Activated CD8-positive, alpha-beta T cell treated with anti-CD3 and anti-CD28 coated beads, Interleukin-2, amount 10 ng/mL, durations not matched to agents 7 days and 5 days (primary cell): ENCODE data around the gene KCTD5. TPM values are rescaled to one million over a fixed set of nuclear protein-coding genes. Genes with fewer than 3 reads are reported as not detected.
A peak's percentile ranks its signal among the peaks of the same experiment; 100 is the strongest.

Experiments used
- ATAC-seq: fragments of 150-1000 bp; cut with Tn5 transposase; one replicate; pipeline ENCODE4 v1.10.0; 2021; ENCODE audit warnings: moderate library complexity
- CTCF ChIA-PET: fragments of 350-600 bp; sonication (Branson Sonifier 250); formaldehyde crosslinking; loops from one replicate; lab custom pipeline; 2021; ENCODE audit warnings: antibody characterized with exemption; lab: Charles Lee
- POLR2A ChIA-PET: fragments of 350-600 bp; sonication (Branson Sonifier 250); formaldehyde crosslinking; loops from one replicate; lab custom pipeline; 2021; ENCODE audit warnings: antibody characterized with exemption; lab: Charles Lee
- DNase-seq: peaks from one replicate; pipeline ENCODE4 v3.0.0-alpha.2; 2020
- H3K27ac Mint-ChIP-seq: one replicate; pipeline ENCODE4 v1.8.0; 2021; ENCODE audit warnings: mild to moderate bottlenecking, mixed read lengths
- H3K27me3 Mint-ChIP-seq: one replicate; pipeline ENCODE4 v1.8.0; 2021; ENCODE audit warnings: low read depth, mixed read lengths
- H3K36me3 Mint-ChIP-seq: one replicate; pipeline ENCODE4 v1.8.0; 2021; ENCODE audit warnings: low read depth, mixed read lengths
- H3K4me1 Mint-ChIP-seq: one replicate; pipeline ENCODE4 v1.8.0; 2021; ENCODE audit warnings: low read depth, mixed read lengths
- H3K4me3 Mint-ChIP-seq: one replicate; pipeline ENCODE4 v1.8.0; 2021; ENCODE audit warnings: mild to moderate bottlenecking, mixed read lengths
- H3K9me3 Mint-ChIP-seq: one replicate; pipeline ENCODE4 v1.8.0; 2022; ENCODE audit warnings: mixed read lengths; ENCODE audit not compliant: insufficient read depth
- total RNA-seq, 2 experiments: library from RNA; stranded (reverse); gene quantifications; one replicate each; pipeline ENCODE4 v1.2.3, GENCODE V29; 2021

Gene KCTD5
- total RNA-seq, 2 experiments from 2014 or later, result 33.2 to 35.9 TPM

- peaks cover 66% of the 10 kb centered on the region for H3K4me1 Mint-ChIP-seq
- H3K36me3 Mint-ChIP-seq, result peaks cover 61% of the 10 kb centered on the region
- H3K27ac Mint-ChIP-seq, result peak overlapping the region; percentile 99
- no peaks in the 10 kb centered on the region for H3K9me3 Mint-ChIP-seq
- ChIA-PET CTCF (interaction anchor here (0.9 to 1.3 kb wide), 2 partner anchors 22 to 130 kb away, joined by 3 to 4 read pairs; partner anchors contain the start of gene FLYWCH2), POLR2A (interaction anchor here (0.6 to 5.8 kb wide), 10 partner anchors 10 to 397 kb away, joined by 3 to 60 read pairs (median 4); partner anchors contain the start of genes AMDHD2, ELOB and KCTD5)
- DNase-seq (peak; percentile 74), ATAC-seq (peak; percentile 48)
- no peaks in the 10 kb centered on the region for H3K27me3 Mint-ChIP-seq
- peak overlapping the region; percentile 95 for H3K4me3 Mint-ChIP-seq
Observed at GRCh38 chr16:2752850-2753732, 70.8 kb downstream of the KCTD5 start.

GRCh38 chr16:2753733-2754020, 71.4 kb downstream of the KCTD5 start:
- peaks cover 67% of the 10 kb centered on the region for H3K4me1 Mint-ChIP-seq
- POLR2A ChIA-PET, result interaction anchor here (1.3 to 5.8 kb wide), 5 partner anchors 9 to 71 kb away, joined by 4 to 60 read pairs (median 9); partner anchors contain the start of genes ELOB and KCTD5
- peaks cover 67% of the 10 kb centered on the region for H3K36me3 Mint-ChIP-seq
- peak overlapping the region; percentile 63 for H3K27ac Mint-ChIP-seq
- DNase-seq (no peak), ATAC-seq (no peak)
- no peaks in the 10 kb centered on the region for H3K9me3 Mint-ChIP-seq
- peak overlapping the region; percentile 95 for H3K4me3 Mint-ChIP-seq
- no peaks in the 10 kb centered on the region for H3K27me3 Mint-ChIP-seq
- CTCF ChIA-PET, result interaction anchor here (0.7 to 1.3 kb wide), 3 partner anchors 21 to 129 kb away, joined by 3 to 4 read pairs (median 3); partner anchors contain the start of gene FLYWCH2

GRCh38 chr16:2755158-2755557, 72.8 kb downstream of the KCTD5 start:
- Mint-ChIP-seq H3K36me3 (peaks cover 76% of the 10 kb centered on the region), H3K4me3 (peak overlapping the region; percentile 95), H3K27ac (peak overlapping the region; percentile 63), H3K9me3 (no peaks in the 10 kb centered on the region), H3K27me3 (no peaks in the 10 kb centered on the region), H3K4me1 (peaks cover 63% of the 10 kb centered on the region)
- no peak for DNase-seq
- ChIA-PET POLR2A (interaction anchor here (1.3 to 5.8 kb wide), 2 partner anchors 13 to 20 kb away, joined by 4 to 60 read pairs; partner anchors contain the start of gene ELOB), CTCF (no interaction called here)
- ATAC-seq, result no peak

GRCh38 chr16:2756288-2757015, 74.1 kb downstream of the KCTD5 start:
- peaks cover 50% of the 10 kb centered on the region for H3K4me1 Mint-ChIP-seq
- ChIA-PET POLR2A (interaction anchor here (0.9 to 1.0 kb wide), 2 partner anchors 11 to 22 kb away, joined by 3 read pairs; no protein-coding TSS in a partner anchor), CTCF (interaction anchor here (1.0 kb wide), 1 partner anchor 9 kb away, joined by 4 read pairs; no protein-coding TSS in a partner anchor)

GRCh38 chr16:2757344-2757743, 75.0 kb downstream of the KCTD5 start:
- Mint-ChIP-seq H3K36me3 (peaks cover 89% of the 10 kb centered on the region), H3K4me1 (peaks cover 43% of the 10 kb centered on the region), H3K4me3 (no peak overlapping the region), H3K9me3 (no peaks in the 10 kb centered on the region), H3K27me3 (no peaks in the 10 kb centered on the region), H3K27ac (no peak overlapping the region)
- CTCF ChIA-PET, result interaction anchor here (0.9 to 1.0 kb wide), 2 partner anchors 8 to 9 kb away, joined by 3 to 4 read pairs; no protein-coding TSS in a partner anchor
- POLR2A ChIA-PET, result interaction anchor here (1.0 kb wide), 1 partner anchor 21 kb away, joined by 3 read pairs; no protein-coding TSS in a partner anchor
- DNase-seq (no peak), ATAC-seq (no peak)

More at GRCh38 chr16:2756288-2757015, 74.1 kb downstream of the KCTD5 start:
- Mint-ChIP-seq H3K36me3 (peaks cover 84% of the 10 kb centered on the region), H3K27ac (peak overlapping the region; percentile 13), H3K9me3 (no peaks in the 10 kb centered on the region), H3K4me3 (no peak overlapping the region), H3K27me3 (no peaks in the 10 kb centered on the region)
- ATAC-seq (no peak), DNase-seq (no peak)

Other genes with a start within 250 kb of the KCTD5 start
- 10 to 100 TPM; 21.6 to 32.9 TPM for gene TEDC2, start 222.4 kb upstream of the KCTD5 start, total RNA-seq
- under 1 TPM in 1 of 2 experiments, not detected in 1; 0.10 TPM for gene NTN3, start 211.2 kb upstream of the KCTD5 start, total RNA-seq
- 10 to 100 TPM; 21.1 to 22.4 TPM for gene TBC1D24, start 207.4 kb upstream of the KCTD5 start, total RNA-seq
- gene ATP6V0C, start 168.6 kb upstream of the KCTD5 start, total RNA-seq, result 100 to 1,000 TPM; 105 to 110 TPM
- gene AMDHD2, start 162.2 kb upstream of the KCTD5 start, total RNA-seq, result 10 to 100 TPM; 54.0 to 58.5 TPM
- gene CEMP1, start 151.1 kb upstream of the KCTD5 start, total RNA-seq, result not detected
- 10 to 100 TPM; 41.2 to 49.6 TPM for gene PDPK1, start 144.5 kb upstream of the KCTD5 start, total RNA-seq
- gene PRSS27, start 37.7 kb downstream of the KCTD5 start, total RNA-seq, result 1 to 10 TPM in 1 of 2 experiments, under 1 TPM in 1; 0.70 to 1.0 TPM
- 100 to 1,000 TPM; 501 to 511 TPM for gene SRRM2, start 70.1 kb downstream of the KCTD5 start, total RNA-seq
- 100 to 1,000 TPM; 163 to 182 TPM for gene ELOB, start 94.8 kb downstream of the KCTD5 start, total RNA-seq
- gene PRSS33, start 105.0 kb downstream of the KCTD5 start, total RNA-seq, result not detected
- not detected for gene PRSS41, start 115.9 kb downstream of the KCTD5 start, total RNA-seq
- gene PRSS21, start 134.7 kb downstream of the KCTD5 start, total RNA-seq, result 1 to 10 TPM; 5.2 to 6.0 TPM
- gene ZG16B, start 147.8 kb downstream of the KCTD5 start, total RNA-seq, result 1 to 10 TPM; 2.9 to 3.7 TPM
- not detected for gene PRSS22, start 175.6 kb downstream of the KCTD5 start, total RNA-seq
- 10 to 100 TPM; 22.5 to 22.8 TPM for gene FLYWCH2, start 200.7 kb downstream of the KCTD5 start, total RNA-seq
- 10 to 100 TPM; 44.6 to 48.9 TPM for gene FLYWCH1, start 229.4 kb downstream of the KCTD5 start, total RNA-seq